ENCODE data around the gene AREL1.

The AREL1 gene

GRCh38 chr14:74616507-74616906 lies 96.4 kb downstream of the AREL1 start (continued):
- TF ChIP-seq ZNF843 (tag by site-specific recombination; IDR thresholded peaks at IDR 0.05) (no peak), ZBTB49 (tag by site-specific recombination; IDR thresholded peaks at IDR 0.05; ENCODE audit: low read depth) (no peak), ZNF169 (tag by site-specific recombination; IDR thresholded peaks at IDR 0.05) (no peak), ZNF704 (tag by site-specific recombination; IDR thresholded peaks at IDR 0.05) (no peak), SP7 (tag by site-specific recombination; IDR thresholded peaks at IDR 0.05) (no peak), TRIM28 (IDR thresholded peaks at IDR 0.05; ENCODE audit: borderline replicate concordance, low read length) (no peak)

- POLR2A ChIA-PET, result no interaction called here
- H3K4me1 ChIP-seq (ENCODE audit: control insufficient read depth, insufficient read depth, low read length), result peaks cover 3% of the 10 kb centered on the region; the same call in 1 of the 2 replicates
These were observed 97.1 kb downstream of the AREL1 start for GRCh38 chr14:74615735-74616134.

More at GRCh38 chr14:74615735-74616134, 97.1 kb downstream of the AREL1 start:
- Histone ChIP-seq H3K27ac (ENCODE audit: extremely low read depth, low read depth, low read length) (no peak overlapping the region), H3K36me3 (ENCODE audit: control insufficient read depth in 2 of 2, insufficient read depth in 1 of 2, low read length in 2 of 2) (no peaks in the 10 kb centered on the region), H3K9me3 (ENCODE audit: control insufficient read depth, insufficient read depth, low read depth, low read length) (no peaks in the 10 kb centered on the region), H3K4me3 (ENCODE audit: low read depth, low read length) (no peak overlapping the region)
- TF ChIP-seq RBAK (tag by site-specific recombination; IDR thresholded peaks at IDR 0.05) (no peak), ZNF529 (tag by site-specific recombination; IDR thresholded peaks at IDR 0.05; ENCODE audit: insufficient replicate concordance) (no peak), ZNF791 (tag by site-specific recombination; IDR thresholded peaks at IDR 0.05) (no peak), SP2 (tag by site-specific recombination; IDR thresholded peaks at IDR 0.05) (no peak), ZSCAN16 (tag by site-specific recombination; IDR thresholded peaks at IDR 0.05) (no peak), PRDM2 (tag by site-specific recombination; IDR thresholded peaks at IDR 0.05; ENCODE audit: borderline replicate concordance) (no peak), EGR2 (tag by site-specific recombination; IDR thresholded peaks at IDR 0.05; ENCODE audit: low read depth) (no peak), ZNF629 (tag by site-specific recombination; IDR thresholded peaks at IDR 0.05) (no peak), ZNF211 (tag by site-specific recombination; IDR thresholded peaks at IDR 0.05; ENCODE audit: low read depth) (no peak), GLIS1 (tag by site-specific recombination; IDR thresholded peaks at IDR 0.05) (no peak), HOXC10 (CRISPR knock-in tag; IDR thresholded peaks at IDR 0.05) (no peak), KLF8 (tag by site-specific recombination; IDR thresholded peaks at IDR 0.05) (no peak), ZNF266 (tag by site-specific recombination; IDR thresholded peaks at IDR 0.05; ENCODE audit: low read depth) (no peak), ZNF274 (IDR thresholded peaks at IDR 0.05; ENCODE audit: low read length) (no peak), ZNF274 (tag by site-specific recombination; IDR thresholded peaks at IDR 0.05; ENCODE audit: borderline replicate concordance) (no peak), ZNF544 (tag by site-specific recombination; IDR thresholded peaks at IDR 0.05) (no peak), KLF1 (tag by site-specific recombination; IDR thresholded peaks at IDR 0.05) (no peak)
- CTCF ChIA-PET, result interaction anchor here (0.6 to 1.4 kb wide), 3 partner anchors 8 to 524 kb away, joined by 3 to 6 read pairs (median 5); no protein-coding TSS in a partner anchor
